Occipital lobe (tissue), 2 donors: Measurements from ENCODE around the gene PRR13. TPM values are rescaled to one million over a fixed set of nuclear protein-coding genes. Genes with fewer than 3 reads are reported as not detected.
"Not testable (repeated sequence)": the region's sequence is repeated elsewhere in the genome, so short reads cannot be mapped to it uniquely, and the experiment has no call there.

Experiments
- DNase-seq: peaks from one replicate; lab custom pipeline; 2025; lab: John Stamatoyannopoulos, UW
- total RNA-seq: library from RNA; depleted of rRNA; stranded (reverse); fragments of >200 nt; gene quantifications from one replicate; pipeline ENCODE4 v1.2.3, GENCODE V29; 2014

PRR13 gene
- total RNA-seq, 1 donor from 2014 or later, result 5.9 TPM

GRCh38 chr12:53468282-53468681, 26.7 kb downstream of the PRR13 start:
- no peak for DNase-seq

- DNase-seq, result no peak
Measured at GRCh38 chr12:53472056-53472582, 30.6 kb downstream of the PRR13 start.

- no peak for DNase-seq
Measured at GRCh38 chr12:53474077-53474476, 32.5 kb downstream of the PRR13 start.

- no peak for DNase-seq
Measured at GRCh38 chr12:53474819-53475218, 33.3 kb downstream of the PRR13 start.

- DNase-seq, result no peak
Measured at GRCh38 chr12:53476769-53477209, 35.3 kb downstream of the PRR13 start.

- DNase-seq, result no peak
Measured at GRCh38 chr12:53478865-53479264, 37.3 kb downstream of the PRR13 start.

GRCh38 chr12:53479331-53479730, 37.8 kb downstream of the PRR13 start:
- DNase-seq, result no peak

GRCh38 chr12:53480491-53481442, 39.2 kb downstream of the PRR13 start:
- no peak for DNase-seq

- DNase-seq, result not testable (repeated sequence)
Measured at GRCh38 chr12:53481458-53481857, 39.9 kb downstream of the PRR13 start.

- DNase-seq, result no peak
Measured at GRCh38 chr12:53481939-53482586, 40.5 kb downstream of the PRR13 start.

- DNase-seq, result no peak
Measured at GRCh38 chr12:53482626-53483168, 41.2 kb downstream of the PRR13 start.

- DNase-seq, result no peak
Measured at GRCh38 chr12:53483225-53483978, 41.9 kb downstream of the PRR13 start.

GRCh38 chr12:53483979-53484377, 42.4 kb downstream of the PRR13 start:
- DNase-seq, result no peak

- no peak for DNase-seq
Measured at GRCh38 chr12:53484686-53485575, 43.4 kb downstream of the PRR13 start.

GRCh38 chr12:53485955-53486735, 44.6 kb downstream of the PRR13 start:
- no peak for DNase-seq

- DNase-seq, result no peak
Measured at GRCh38 chr12:53486736-53487487, 45.4 kb downstream of the PRR13 start.

- DNase-seq, result no peak
Measured at GRCh38 chr12:53489242-53489864, 47.8 kb downstream of the PRR13 start.

- DNase-seq, result no peak
Measured at GRCh38 chr12:53492188-53492587, 50.7 kb downstream of the PRR13 start.
